KMS-11 (cell line): ENCODE results near the gene GNG11.

ENCODE experiments used
- H2AFZ ChIP-seq: fragments of 200-600 bp; sonication (generic); 2 replicates; pipeline ENCODE4 v1.6.1; 2016; ENCODE audit warnings: antibody characterized with exemption, mixed run types, low read depth
- H3K27ac ChIP-seq: fragments of 200-600 bp; sonication (generic); 2 replicates; pipeline ENCODE4 v1.6.1; 2016; ENCODE audit warnings: mild to moderate bottlenecking, mixed run types
- H3K27me3 ChIP-seq: fragments of 200-600 bp; sonication (generic); 2 replicates; pipeline ENCODE4 v1.6.1; 2017; ENCODE audit warnings: mild to moderate bottlenecking, low read depth, mixed run types, moderate library complexity; ENCODE audit not compliant: insufficient read depth
- H3K36me3 ChIP-seq: fragments of 200-600 bp; sonication (generic); 2 replicates; pipeline ENCODE4 v1.6.1; 2017; ENCODE audit warnings: mild to moderate bottlenecking, mixed run types; ENCODE audit not compliant: insufficient read depth
- H3K4me1 ChIP-seq: fragments of 200-600 bp; sonication (generic); 2 replicates; pipeline ENCODE4 v1.6.1; 2016; ENCODE audit warnings: mild to moderate bottlenecking, low read depth, mixed run types; ENCODE audit not compliant: poor library complexity, severe bottlenecking
- H3K4me2 ChIP-seq: fragments of 200-600 bp; sonication (generic); 2 replicates; pipeline ENCODE4 v1.7.0; 2016; ENCODE audit warnings: mild to moderate bottlenecking, mixed run types
- H3K4me3 ChIP-seq: fragments of 200-600 bp; sonication (generic); IDR thresholded peaks from 2 replicates; pipeline ENCODE4 v1.6.1; 2017; ENCODE audit warnings: low read depth, low read length, mixed read lengths; ENCODE audit not compliant: insufficient read depth
- H3K79me2 ChIP-seq: fragments of 200-600 bp; sonication (generic); 2 replicates; pipeline ENCODE4 v1.6.1; 2016; ENCODE audit warnings: low read depth, mixed run types; ENCODE audit not compliant: insufficient read depth
- H3K9ac ChIP-seq: fragments of 200-600 bp; sonication (generic); 2 replicates; pipeline ENCODE4 v1.6.1; 2016; ENCODE audit warnings: mild to moderate bottlenecking, mixed run types
- H4K20me1 ChIP-seq: fragments of 200-600 bp; sonication (generic); 2 replicates; pipeline ENCODE4 v1.6.1; 2016; ENCODE audit warnings: mild to moderate bottlenecking, mixed run types; ENCODE audit not compliant: insufficient read depth
- CTCF ChIP-seq: fragments of 200-600 bp; sonication (generic); conservative IDR thresholded peaks from 2 replicates; pipeline ENCODE4 v1.6.1; 2017; ENCODE audit warnings: low read depth, mild to moderate bottlenecking, antibody characterized with exemption, low read length, moderate library complexity, mixed read lengths

GNG11 gene

DNA sequence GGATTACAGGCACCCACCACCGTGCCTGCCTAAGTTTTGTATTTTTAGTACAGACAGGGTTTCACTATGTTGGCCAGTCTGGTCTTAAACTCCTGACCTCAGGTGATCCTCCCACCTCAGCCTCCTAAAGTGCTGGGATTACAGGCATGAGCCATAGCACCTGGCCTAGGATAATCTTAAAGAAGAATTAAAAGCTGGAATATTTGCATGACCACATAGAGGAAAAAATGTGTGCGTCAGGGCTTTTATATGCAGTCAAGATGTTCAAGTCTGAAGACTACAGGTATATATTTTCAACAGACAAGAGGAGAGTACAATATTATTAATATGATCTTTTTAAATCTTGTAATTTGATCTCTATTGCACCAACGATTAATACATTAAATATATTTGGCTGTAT is 39.5 kb downstream of the GNG11 start:
- Histone ChIP-seq H2AFZ (no peak overlapping the region), H3K4me2 (no peak overlapping the region), H4K20me1 (no peaks in the 10 kb centered on the region), H3K4me1 (no peaks in the 10 kb centered on the region), H3K27ac (no peak overlapping the region), H3K9ac (no peak overlapping the region), H3K36me3 (no peaks in the 10 kb centered on the region), H3K27me3 (no peaks in the 10 kb centered on the region), H3K79me2 (no peaks in the 10 kb centered on the region), H3K4me3 (no peak overlapping the region)
- TF ChIP-seq CTCF: no peak

GRCh38 chr7:93964262-93964661 is 42.7 kb downstream of the GNG11 start:
- Histone ChIP-seq H3K4me3 (no peak overlapping the region), H3K4me1 (no peaks in the 10 kb centered on the region), H4K20me1 (no peaks in the 10 kb centered on the region), H3K9ac (no peak overlapping the region), H3K4me2 (no peak overlapping the region), H3K79me2 (no peaks in the 10 kb centered on the region), H3K27ac (no peak overlapping the region), H2AFZ (no peak overlapping the region), H3K36me3 (no peaks in the 10 kb centered on the region), H3K27me3 (no peaks in the 10 kb centered on the region)
- no peak for TF ChIP-seq CTCF

DNA sequence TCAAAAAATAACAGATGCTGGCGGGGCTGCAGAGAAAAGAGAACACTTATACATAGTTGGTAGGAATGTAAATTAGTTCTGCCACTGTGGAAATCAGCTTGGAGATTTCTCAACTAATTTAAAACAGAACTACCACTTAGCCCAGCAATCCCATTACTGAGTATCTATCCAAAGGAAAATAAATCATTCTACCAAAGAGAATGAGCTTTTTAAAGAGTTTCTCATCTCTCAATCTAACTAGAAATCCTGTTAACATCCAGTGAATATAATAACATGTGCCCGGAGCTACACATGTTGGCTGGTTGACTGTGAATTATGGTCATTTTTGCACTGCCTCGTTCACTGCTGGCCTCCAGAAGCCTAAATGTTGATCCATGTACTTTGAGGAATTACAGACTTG is 43.3 kb downstream of the GNG11 start:
- Histone ChIP-seq H3K36me3 (no peaks in the 10 kb centered on the region), H3K4me1 (no peaks in the 10 kb centered on the region), H2AFZ (no peak overlapping the region), H3K79me2 (no peaks in the 10 kb centered on the region), H3K4me2 (no peak overlapping the region), H3K4me3 (no peak overlapping the region), H4K20me1 (no peaks in the 10 kb centered on the region), H3K27ac (no peak overlapping the region), H3K27me3 (no peaks in the 10 kb centered on the region), H3K9ac (no peak overlapping the region)
- no peak for TF ChIP-seq CTCF

DNA sequence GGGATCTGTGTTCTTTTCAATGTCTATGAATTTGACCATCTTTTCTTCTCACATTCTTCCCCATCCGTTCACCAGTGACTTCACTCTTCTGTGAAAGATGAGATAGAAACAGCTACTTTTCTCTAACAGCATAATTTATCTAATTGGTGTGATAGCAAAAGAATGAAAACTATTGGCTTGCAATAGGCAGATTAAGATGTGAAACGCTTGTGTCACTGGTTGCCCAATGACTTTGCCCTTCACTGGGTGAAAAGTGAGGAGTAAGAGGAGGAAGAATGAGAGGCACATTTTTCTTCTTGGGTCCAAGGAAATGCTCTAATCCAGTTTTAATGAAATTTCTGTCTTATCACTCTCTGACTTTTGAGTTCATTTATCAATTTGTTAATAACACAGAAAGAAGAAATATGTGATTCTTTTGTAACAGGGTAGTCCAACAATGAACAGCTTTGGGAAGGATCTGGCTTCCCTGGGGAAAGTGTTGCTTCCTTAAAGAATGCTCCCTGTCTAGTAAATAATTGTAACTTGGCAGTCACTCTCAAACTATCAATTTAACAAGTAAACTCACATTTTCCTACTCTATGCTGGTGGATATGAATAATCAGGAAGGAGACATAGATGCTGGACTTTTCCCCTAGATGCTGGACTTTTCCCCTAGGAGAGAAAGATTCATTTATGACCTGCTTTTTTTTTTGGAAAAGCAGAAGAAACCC is 47.5 kb downstream of the GNG11 start:
- H3K27ac ChIP-seq: no peak overlapping the region
- no peaks in the 10 kb centered on the region for H3K4me1 ChIP-seq
- no peaks in the 10 kb centered on the region; the same call in 1 of the 2 replicates for H4K20me1 ChIP-seq
- H3K27me3 ChIP-seq: no peaks in the 10 kb centered on the region
- no peaks in the 10 kb centered on the region for H3K79me2 ChIP-seq
- H3K4me2 ChIP-seq: no peak overlapping the region
- H3K9ac ChIP-seq: no peak overlapping the region
- no peak for TF ChIP-seq CTCF
- no peak overlapping the region for H2AFZ ChIP-seq
- H3K36me3 ChIP-seq: no peaks in the 10 kb centered on the region
- H3K4me3 ChIP-seq: no peak overlapping the region
